ENCODE data around the gene IL1RAP. TPM values are rescaled to one million over a fixed set of nuclear protein-coding genes. Genes with fewer than 3 reads are reported as not detected.

IL1RAP gene
- total RNA-seq, 2 experiments from 2014 or later, result 13.7 to 14.7 TPM

DNA sequence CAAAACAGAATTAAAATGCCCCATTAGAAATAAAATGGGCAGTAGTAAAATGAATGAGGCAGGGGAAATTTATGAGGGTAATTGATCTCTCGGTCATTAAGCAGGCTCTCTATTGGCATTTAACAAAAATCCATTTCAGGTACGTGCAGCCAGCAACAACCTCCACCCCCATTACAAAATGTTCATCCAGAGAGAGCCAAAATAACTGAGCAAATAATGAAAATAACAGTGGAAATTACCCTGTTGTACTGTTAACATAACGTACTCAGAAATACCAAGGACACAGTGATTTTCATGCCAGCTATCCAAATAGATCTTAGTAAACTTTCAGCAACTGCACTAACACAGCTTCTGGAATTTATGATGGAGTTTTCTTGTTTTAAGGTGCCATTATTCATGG is 127.7 kb downstream of the IL1RAP start:
- no peaks in the 10 kb centered on the region for H3K9me3 Mint-ChIP-seq
- POLR2A ChIA-PET, result no interaction called here
- no peak overlapping the region for H3K4me3 Mint-ChIP-seq
- Histone ChIP-seq H3K36me3 (ENCODE audit: insufficient read depth, low read length) (peaks cover 4% of the 10 kb centered on the region), H3K9me3 (ENCODE audit: control insufficient read depth in 1 of 2, insufficient read depth in 1 of 2, low read length in 2 of 2) (no peaks in the 10 kb centered on the region), H3K4me3 (ENCODE audit: low read length) (no peak overlapping the region), H3K27ac (ENCODE audit: low read depth in 1 of 2, low read length in 2 of 2) (no peak overlapping the region), H3K4me1 (ENCODE audit: insufficient read depth, low read length) (no peaks in the 10 kb centered on the region), H3K27me3 (ENCODE audit: control insufficient read depth in 1 of 2, insufficient read depth in 2 of 2, low read length in 2 of 2) (no peaks in the 10 kb centered on the region)
- peaks cover 27% of the 10 kb centered on the region for H3K36me3 Mint-ChIP-seq (ENCODE audit: low read depth)
- intact Hi-C loops (cut with DNase I, micrococcal nuclease), result no loop called here
- TF ChIP-seq, protein P1, sequence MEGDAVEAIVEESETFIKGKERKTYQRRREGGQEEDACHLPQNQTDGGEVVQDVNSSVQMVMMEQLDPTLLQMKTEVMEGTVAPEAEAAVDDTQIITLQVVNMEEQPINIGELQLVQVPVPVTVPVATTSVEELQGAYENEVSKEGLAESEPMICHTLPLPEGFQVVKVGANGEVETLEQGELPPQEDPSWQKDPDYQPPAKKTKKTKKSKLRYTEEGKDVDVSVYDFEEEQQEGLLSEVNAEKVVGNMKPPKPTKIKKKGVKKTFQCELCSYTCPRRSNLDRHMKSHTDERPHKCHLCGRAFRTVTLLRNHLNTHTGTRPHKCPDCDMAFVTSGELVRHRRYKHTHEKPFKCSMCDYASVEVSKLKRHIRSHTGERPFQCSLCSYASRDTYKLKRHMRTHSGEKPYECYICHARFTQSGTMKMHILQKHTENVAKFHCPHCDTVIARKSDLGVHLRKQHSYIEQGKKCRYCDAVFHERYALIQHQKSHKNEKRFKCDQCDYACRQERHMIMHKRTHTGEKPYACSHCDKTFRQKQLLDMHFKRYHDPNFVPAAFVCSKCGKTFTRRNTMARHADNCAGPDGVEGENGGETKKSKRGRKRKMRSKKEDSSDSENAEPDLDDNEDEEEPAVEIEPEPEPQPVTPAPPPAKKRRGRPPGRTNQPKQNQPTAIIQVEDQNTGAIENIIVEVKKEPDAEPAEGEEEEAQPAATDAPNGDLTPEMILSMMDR (IDR thresholded peaks at IDR 0.05), result no peak
- H3K4me1 Mint-ChIP-seq (ENCODE audit: low read depth), result no peaks in the 10 kb centered on the region
- CTCF ChIA-PET, result no interaction called here
- no peaks in the 10 kb centered on the region for H3K27me3 Mint-ChIP-seq
- ATAC-seq (ENCODE audit: poor library complexity), result no peak
- no peak overlapping the region for H3K27ac Mint-ChIP-seq
- no peak for DNase-seq

DNA sequence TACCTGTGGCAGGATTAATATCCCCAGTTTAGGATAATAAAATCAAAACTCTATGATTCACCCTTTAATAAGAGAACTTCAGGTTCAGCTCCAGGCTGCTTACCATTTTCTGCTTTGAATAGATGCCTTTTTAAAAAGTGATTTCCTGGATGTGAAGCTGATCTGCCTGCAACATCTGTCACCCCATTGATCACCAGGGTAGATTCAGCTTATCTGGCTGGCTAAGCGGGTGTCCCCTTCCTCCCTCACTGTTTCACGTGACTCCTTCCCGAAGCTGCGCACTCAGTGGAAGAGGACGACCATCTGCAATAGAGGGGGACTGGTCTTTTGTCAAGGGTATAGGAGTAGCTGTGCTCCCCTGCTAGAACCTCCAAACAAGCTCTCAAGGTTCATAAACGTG is 128.1 kb downstream of the IL1RAP start:
- Mint-ChIP-seq H3K4me1 (ENCODE audit: low read depth) (no peaks in the 10 kb centered on the region), H3K27me3 (no peaks in the 10 kb centered on the region), H3K36me3 (ENCODE audit: low read depth) (peaks cover 31% of the 10 kb centered on the region), H3K27ac (no peak overlapping the region), H3K9me3 (no peaks in the 10 kb centered on the region), H3K4me3 (no peak overlapping the region)
- Histone ChIP-seq H3K36me3 (ENCODE audit: insufficient read depth, low read length) (peaks cover 6% of the 10 kb centered on the region), H3K4me3 (ENCODE audit: low read length) (no peak overlapping the region), H3K9me3 (ENCODE audit: control insufficient read depth in 1 of 2, insufficient read depth in 1 of 2, low read length in 2 of 2) (no peaks in the 10 kb centered on the region), H3K4me1 (ENCODE audit: insufficient read depth, low read length) (no peaks in the 10 kb centered on the region), H3K27ac (ENCODE audit: low read depth in 1 of 2, low read length in 2 of 2) (no peak overlapping the region), H3K27me3 (ENCODE audit: control insufficient read depth in 1 of 2, insufficient read depth in 2 of 2, low read length in 2 of 2) (no peaks in the 10 kb centered on the region)
- ATAC-seq (ENCODE audit: poor library complexity) (no peak), DNase-seq (no peak)
- CTCF ChIA-PET, result no interaction called here
- intact Hi-C loops (cut with DNase I, micrococcal nuclease), result no loop called here
- TF ChIP-seq, protein P1 (IDR thresholded peaks at IDR 0.05), result no peak
- POLR2A ChIA-PET, result no interaction called here

- no peaks in the 10 kb centered on the region for H3K27me3 Mint-ChIP-seq
- Histone ChIP-seq H3K4me3 (ENCODE audit: low read length) (no peak overlapping the region), H3K4me1 (ENCODE audit: insufficient read depth, low read length) (no peaks in the 10 kb centered on the region), H3K9me3 (ENCODE audit: control insufficient read depth in 1 of 2, insufficient read depth in 1 of 2, low read length in 2 of 2) (no peaks in the 10 kb centered on the region), H3K27me3 (ENCODE audit: control insufficient read depth in 1 of 2, insufficient read depth in 2 of 2, low read length in 2 of 2) (no peaks in the 10 kb centered on the region), H3K36me3 (ENCODE audit: insufficient read depth, low read length) (peaks cover 7% of the 10 kb centered on the region), H3K27ac (ENCODE audit: low read depth in 1 of 2, low read length in 2 of 2) (no peak overlapping the region)
- TF ChIP-seq, protein P1 (IDR thresholded peaks at IDR 0.05), result no peak
- no peaks in the 10 kb centered on the region for H3K9me3 Mint-ChIP-seq
- intact Hi-C loops (cut with DNase I, micrococcal nuclease), result no loop called here
- no peak overlapping the region for H3K4me3 Mint-ChIP-seq
- no peak for ATAC-seq (ENCODE audit: poor library complexity)
- H3K4me1 Mint-ChIP-seq (ENCODE audit: low read depth), result no peaks in the 10 kb centered on the region
- DNase-seq, result no peak
- CTCF ChIA-PET, result no interaction called here
- H3K27ac Mint-ChIP-seq, result no peak overlapping the region
- POLR2A ChIA-PET, result no interaction called here
- peaks cover 36% of the 10 kb centered on the region for H3K36me3 Mint-ChIP-seq (ENCODE audit: low read depth)
These were observed 130.2 kb downstream of the IL1RAP start for GRCh38 chr3:190644035-190644434.

Data from CD4-positive, alpha-beta T cell (primary cell).